HCT116 (cell line): Measurements from ENCODE around the gene GDI1. TPM values are rescaled to one million over a fixed set of nuclear protein-coding genes. Genes with fewer than 3 reads are reported as not detected.

ENCODE experiments used
- ATAC-seq: fragments of 200-7000 bp; cut with Tn5 transposase; 2 replicates; pipeline ENCODE4 v1.9.1; 2020; ENCODE audit warnings: mild to moderate bottlenecking, moderate library complexity
- BruUV-seq: library from RNA; stranded (reverse); fragments of 400-500 nt; replicated peaks from 2 replicates; lab custom pipeline; 2021; lab: Mats Ljungman, UMichigan
- CTCF ChIA-PET: fragments of 300-600 bp; sonication (Branson Sonifier 250); formaldehyde crosslinking; loops from one replicate; lab custom pipeline; 2021; ENCODE audit warnings: antibody characterized with exemption; lab: Charles Lee
- POLR2A ChIA-PET: fragments of 300-600, 350-600 bp; sonication (Branson Sonifier 250); formaldehyde crosslinking; loops from one replicate; lab custom pipeline; 2021; ENCODE audit warnings: antibody characterized with exemption; lab: Charles Lee
- RAD21 ChIA-PET, 2 experiments: fragments of 300-600 bp; sonication (Branson Sonifier 250); formaldehyde crosslinking; loops; one replicate each; lab custom pipeline; 2023; ENCODE audit warnings: low total read pairs in 2 of 2; ENCODE audit not compliant: uncharacterized antibody in 2 of 2, unreplicated experiment in 2 of 2, low non-redundant PET in 1 of 2; lab: Charles Lee
- DNase-seq: peaks from one replicate; pipeline ENCODE4 v3.0.0-alpha.2; 2010; ENCODE audit warnings: low read depth, low spot score
- H2AFZ ChIP-seq: fragments of 200-600 bp; shearing (Covaris generic), sonication (generic); 2 replicates; pipeline ENCODE4 v1.6.1; 2017; ENCODE audit warnings: low read depth, mixed run types, mixed read lengths, antibody characterized with exemption, low read length; ENCODE audit not compliant: poor library complexity, severe bottlenecking
- H3K27ac ChIP-seq: 2 replicates; pipeline ENCODE4 v1.5.1; 2012; ENCODE audit warnings: low read depth, low read length
- H3K27me3 ChIP-seq: fragments of 200-600 bp; sonication (generic); 2 replicates; pipeline ENCODE4 v1.6.1; 2016; ENCODE audit warnings: mixed run types, low read length, mixed read lengths; ENCODE audit not compliant: insufficient read depth
- H3K36me3 ChIP-seq, 2 experiments: fragments of 200-500 bp in 1 of 2; fragments of 200-600 bp in 1 of 2; sonication (Bioruptor generic) in 1 of 2; sonication (generic) in 1 of 2; 2 replicates each; pipeline versions ENCODE4 v1.5.1 to v1.6.1; 2014 to 2016; ENCODE audit warnings: low read length in 2 of 2, inconsistent platforms in 1 of 2, mixed read lengths in 1 of 2, mixed run types in 1 of 2; ENCODE audit not compliant: insufficient read depth in 2 of 2, control insufficient read depth in 1 of 2
- H3K4me1 ChIP-seq, 2 experiments: fragments of 200-600 bp in 1 of 2; sonication (generic) in 1 of 2; 2 replicates each; pipeline versions ENCODE4 v1.5.1 to v1.6.1; 2012 to 2017; ENCODE audit warnings: low read length in 2 of 2, inconsistent platforms in 1 of 2, mild to moderate bottlenecking in 1 of 2, mixed read lengths in 1 of 2, mixed run types in 1 of 2, moderate library complexity in 1 of 2; ENCODE audit not compliant: insufficient read depth in 2 of 2, control insufficient read depth in 1 of 2
- H3K4me2 ChIP-seq: fragments of 200-600 bp; sonication (generic); 2 replicates; pipeline ENCODE4 v1.6.1; 2017; ENCODE audit warnings: mixed run types, low read length, mixed read lengths
- H3K4me3 ChIP-seq, 2 experiments: fragments of 200-600 bp in 1 of 2; sonication (generic) in 1 of 2; replicated peaks in 1 of 2; 2 replicates each; pipeline ENCODE4 v1.5.1; 2011 to 2016; ENCODE audit warnings: low read length in 2 of 2, control low read depth in 1 of 2, low read depth in 1 of 2, mild to moderate bottlenecking in 1 of 2, mixed read lengths in 1 of 2, mixed run types in 1 of 2
- H3K79me2 ChIP-seq: fragments of 200-600 bp; sonication (generic); 2 replicates; pipeline ENCODE4 v1.6.1; 2017; ENCODE audit warnings: mild to moderate bottlenecking, mixed run types, low read length, moderate library complexity, mixed read lengths; ENCODE audit not compliant: insufficient read depth
- H3K9ac ChIP-seq: fragments of 200-600 bp; sonication (generic); 2 replicates; pipeline ENCODE4 v1.6.1; 2016; ENCODE audit warnings: low read length, mixed read lengths
- H3K9me2 ChIP-seq: fragments of 200-600 bp; sonication (generic), shearing (Covaris generic); 2 replicates; pipeline ENCODE4 v1.6.1; 2017; ENCODE audit warnings: mixed run types, mild to moderate bottlenecking, moderate library complexity; ENCODE audit not compliant: insufficient read depth
- H3K9me3 ChIP-seq, 2 experiments: fragments of 200-500 bp in 1 of 2; fragments of 200-600 bp in 1 of 2; sonication (Bioruptor generic) in 1 of 2; sonication (generic) in 1 of 2; 2 replicates each; pipeline ENCODE4 v1.6.1; 2014 to 2017; ENCODE audit warnings: low read length in 2 of 2, mixed read lengths in 2 of 2, inconsistent platforms in 1 of 2, low read depth in 1 of 2, mild to moderate bottlenecking in 1 of 2, mixed run types in 1 of 2, moderate library complexity in 1 of 2; ENCODE audit not compliant: control insufficient read depth in 1 of 2, insufficient read depth in 1 of 2
- H4K20me1 ChIP-seq: fragments of 200-600 bp; sonication (generic), shearing (Covaris generic); 2 replicates; pipeline ENCODE4 v1.6.1; 2017; ENCODE audit warnings: mixed run types, mild to moderate bottlenecking, moderate library complexity; ENCODE audit not compliant: insufficient read depth
- ELF1 ChIP-seq: IDR thresholded peaks from 2 replicates; pipeline ENCODE4 v1.6.1; 2012; ENCODE audit warnings: low read depth, borderline replicate concordance
- JUND ChIP-seq: IDR thresholded peaks from 2 replicates; pipeline ENCODE4 v1.6.1; 2012
- POLR2A ChIP-seq: IDR thresholded peaks from 2 replicates; pipeline ENCODE4 v1.7.0; 2011; ENCODE audit warnings: borderline replicate concordance; ENCODE audit not compliant: insufficient read depth, insufficient read length; ENCODE audit errors: extremely low read depth
- RAD21 ChIP-seq: IDR thresholded peaks from 2 replicates; pipeline ENCODE4 v1.6.1; 2012; ENCODE audit warnings: low read depth, mild to moderate bottlenecking
- REST ChIP-seq: IDR thresholded peaks from 2 replicates; pipeline ENCODE4 v1.6.1; 2012; ENCODE audit warnings: low read depth
- YY1 ChIP-seq: IDR thresholded peaks from 2 replicates; pipeline ENCODE4 v1.6.1; 2011; ENCODE audit warnings: low read length, low read depth, moderate library complexity, mild to moderate bottlenecking; ENCODE audit not compliant: insufficient replicate concordance; ENCODE audit errors: extremely low read depth
- ZBTB33 ChIP-seq: IDR thresholded peaks from 2 replicates; pipeline ENCODE4 v1.6.1; 2011; ENCODE audit warnings: mild to moderate bottlenecking, low read length, moderate library complexity; ENCODE audit not compliant: insufficient replicate concordance; ENCODE audit errors: extremely low read depth
- ZFX ChIP-seq: fragments of 450-650 bp; IDR thresholded peaks from 2 replicates; pipeline ENCODE4 v1.6.1; 2017
- intact Hi-C: fragments of 100-400 bp; cut with micrococcal nuclease; formaldehyde crosslinking; loops from 2 replicates; pipeline ENCODE4 v1.10.0; 2022
- total RNA-seq: library from RNA; stranded (reverse); gene quantifications from one replicate; pipeline ENCODE4 v1.2.1, GENCODE V29; 2021; ENCODE audit not compliant: unreplicated experiment
- TF ChIP-seq, protein P1 (sequence below): IDR thresholded peaks from 2 replicates; pipeline ENCODE4 v1.6.1; 2012

Gene GDI1
- total RNA-seq, 1 experiment from 2014 or later: 122 TPM

DNA sequence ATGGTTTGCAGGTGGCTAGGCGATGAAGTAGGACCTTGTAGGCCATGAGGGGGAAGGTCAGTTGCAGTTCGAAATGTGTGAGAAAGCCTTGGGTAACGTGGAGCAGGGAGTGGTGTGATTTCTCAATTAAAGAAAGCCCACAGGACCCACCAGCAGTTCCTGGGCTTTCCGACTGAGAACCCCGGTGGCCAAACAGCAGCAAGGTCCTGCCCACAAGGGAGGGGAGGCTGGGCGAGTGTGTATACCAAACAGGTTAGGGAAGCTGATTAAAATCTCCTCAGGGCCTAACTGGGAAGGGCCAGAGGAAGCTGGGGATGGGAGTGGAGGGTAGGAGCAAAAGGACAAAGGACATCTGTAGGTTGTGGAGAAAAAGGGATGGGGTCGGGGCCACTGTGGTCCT is 6.0 kb upstream of the GDI1 start:
- POLR2A ChIA-PET: no interaction called here
- H4K20me1 ChIP-seq: no peaks in the 10 kb centered on the region
- no peak for TF ChIP-seq ZFX
- TF ChIP-seq, protein P1, sequence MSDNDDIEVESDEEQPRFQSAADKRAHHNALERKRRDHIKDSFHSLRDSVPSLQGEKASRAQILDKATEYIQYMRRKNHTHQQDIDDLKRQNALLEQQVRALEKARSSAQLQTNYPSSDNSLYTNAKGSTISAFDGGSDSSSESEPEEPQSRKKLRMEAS: no peak
- no peak for TF ChIP-seq REST
- no peak for TF ChIP-seq ELF1
- TF ChIP-seq POLR2A: no peak
- no peak for TF ChIP-seq ZBTB33
- TF ChIP-seq YY1: no peak
- no peak for TF ChIP-seq RAD21
- TF ChIP-seq JUND: no peak
- TF ChIP-seq, all 23 proteins: peak for 0
- peaks cover 7% of the 10 kb centered on the region; the same call in 1 of the 2 replicates for H3K79me2 ChIP-seq
- DNase-seq (no peak), ATAC-seq (no peak)
- no peaks in the 10 kb centered on the region for H3K27me3 ChIP-seq
- no peaks in the 10 kb centered on the region for H3K9me2 ChIP-seq
- intact Hi-C loops: no loop called here
- H2AFZ ChIP-seq: no peak overlapping the region
- H3K4me2 ChIP-seq: no peak overlapping the region
- no peaks in the 10 kb centered on the region for H3K9me3 ChIP-seq
- RAD21 ChIA-PET: no interaction called here
- CTCF ChIA-PET: no interaction called here
- H3K9ac ChIP-seq: no peak overlapping the region
- BruUV-seq: no TSS peak
- no peaks in the 10 kb centered on the region for H3K36me3 ChIP-seq
- H3K27ac ChIP-seq: no peak overlapping the region
- H3K4me3 ChIP-seq: no peak overlapping the region
- peaks cover 0 to 15% of the 10 kb centered on the region in 2 experiments; a peak in 2 of 4 replicates for H3K4me1 ChIP-seq
